Aorta (tissue), 5 donors: ENCODE measurements around the gene AMACR. TPM values are rescaled to one million over a fixed set of nuclear protein-coding genes. Genes with fewer than 3 reads are reported as not detected.
"Not testable (repeated sequence)": the region's sequence is repeated elsewhere in the genome, so short reads cannot be mapped to it uniquely, and the experiment has no call there.

Source experiments
- ATAC-seq: fragments of 200-7000 bp; cut with Tn5 transposase; one replicate; pipeline ENCODE4 v1.9.1; 2022; ENCODE audit warnings: moderate library complexity; ENCODE audit not compliant: low FRiP score
- DNase-seq, 2 donors: peaks; one replicate each; pipeline ENCODE4 v3.0.0-alpha.2; 2020
- H3K27ac ChIP-seq, 2 donors: one replicate each; pipeline ENCODE4 v1.5.1; 2013; ENCODE audit warnings: low read length in 2 of 2, mild to moderate bottlenecking in 2 of 2, moderate library complexity in 2 of 2, control low read depth in 1 of 2, inconsistent platforms in 1 of 2, low read depth in 1 of 2
- H3K27me3 ChIP-seq, 2 donors: one replicate each; pipeline ENCODE4 v1.6.1; 2013; ENCODE audit warnings: control low read depth in 1 of 2, low read length in 1 of 2, mild to moderate bottlenecking in 1 of 2, moderate library complexity in 1 of 2; ENCODE audit not compliant: insufficient read depth in 2 of 2, control insufficient read depth in 1 of 2
- H3K36me3 ChIP-seq, 2 donors: one replicate each; pipeline ENCODE4 v1.6.1; 2013; ENCODE audit warnings: control low read depth in 1 of 2, low read length in 1 of 2, mild to moderate bottlenecking in 1 of 2; ENCODE audit not compliant: insufficient read depth in 2 of 2, control insufficient read depth in 1 of 2
- H3K4me1 ChIP-seq, 2 donors: one replicate each; pipeline ENCODE4 v1.6.1; 2013; ENCODE audit warnings: low read length in 2 of 2, control low read depth in 1 of 2, mild to moderate bottlenecking in 1 of 2, moderate library complexity in 1 of 2; ENCODE audit not compliant: insufficient read depth in 2 of 2, control insufficient read depth in 1 of 2
- H3K4me3 ChIP-seq, 2 donors: one replicate each; pipeline ENCODE4 v1.5.1; 2013; ENCODE audit warnings: low read length in 2 of 2, control low read depth in 1 of 2, mild to moderate bottlenecking in 1 of 2
- H3K9me3 ChIP-seq: one replicate; pipeline ENCODE4 v1.6.1; 2013; ENCODE audit warnings: mild to moderate bottlenecking, low read length; ENCODE audit not compliant: control insufficient read depth
- WGBS, 2 donors: extraction: QIAGEN DNeasy Blood & Tissue Kit; methylation state at CpG; one replicate each; pipeline ENCODE4 v1.1.7; 2013; 5-methylcytosine and 5-hydroxymethylcytosine counted together
- intact Hi-C, 2 donors: fragments of 100-400 bp; cut with DNase I; formaldehyde crosslinking; loops; one replicate each; pipeline versions ENCODE4 v1.14.2 to v1.15.0; 2022
- polyA plus RNA-seq, 2 donors: library from polyadenylated mRNA; stranded (reverse); fragments of 200-250 nt; gene quantifications; one replicate each; pipeline ENCODE4 v1.2.3, GENCODE V29; 2013
- total RNA-seq, 2 donors: library from RNA; stranded (reverse); fragmentation: NEBNext Ultra II Directional; extraction: Animal tissue kit (Norgen Biotek cat#: 25700); gene quantifications; one replicate each; pipeline ENCODE4 v1.2.1, GENCODE V29; 2021
- donor health status: healthy with polysubstance abuse.
- donor health status: Bipolar disorder and iron deficiency.
- donor health status: DM: no; HTN: no; CAD: no.
- donor health status: DM: no; HTN: no; CAD: no.
- donor health status: DM: yes; HTN: yes; CAD: no.

The AMACR gene
- total and polyA plus RNA-seq, 4 donors = 5.0 to 11.4 (median 7.7) TPM

- no peak overlapping the region for H3K4me3 ChIP-seq
- peaks cover 6% of the 10 kb centered on the region for H3K9me3 ChIP-seq
- no peaks in the 10 kb centered on the region for H3K36me3 ChIP-seq
- no peaks in the 10 kb centered on the region for H3K27me3 ChIP-seq
- 55 to 63% methylated on average over 2 of the region's 2 CpGs for WGBS, 2 donors
- DNase-seq (no peak), ATAC-seq (no peak)
- H3K4me1 ChIP-seq = no peaks in the 10 kb centered on the region
- intact Hi-C loops = no loop called here
- H3K27ac ChIP-seq = no peak overlapping the region
Observed at GRCh38 chr5:33957577-33958150, 50.2 kb downstream of the AMACR start.

- H3K27ac ChIP-seq, intact Hi-C loops, H3K36me3 ChIP-seq, H3K27me3 ChIP-seq, ATAC-seq, DNase-seq, H3K4me3 ChIP-seq, H3K9me3 ChIP-seq, H3K4me1 ChIP-seq: not testable (repeated sequence)
- 77 to 93% methylated on average over 4 to 5 of the region's 5 CpGs for WGBS, 2 donors
Observed at GRCh38 chr5:33952175-33952574, 55.7 kb downstream of the AMACR start.

- no peaks in the 10 kb centered on the region for H3K36me3 ChIP-seq
- no peak overlapping the region for H3K27ac ChIP-seq
- no peak overlapping the region for H3K4me3 ChIP-seq
- 85 to 86% methylated on average over 12 of the region's 12 CpGs for WGBS, 2 donors
- H3K4me1 ChIP-seq = no peaks in the 10 kb centered on the region
- H3K9me3 ChIP-seq = peaks cover 3% of the 10 kb centered on the region
- intact Hi-C loops = no loop called here
- no peak for DNase-seq
- ATAC-seq = no peak
- no peaks in the 10 kb centered on the region for H3K27me3 ChIP-seq
Observed at GRCh38 chr5:33944543-33945132, 63.2 kb downstream of the AMACR start.

- DNase-seq (no peak), ATAC-seq (no peak)
- Histone ChIP-seq H3K27me3 (no peaks in the 10 kb centered on the region), H3K4me1 (no peaks in the 10 kb centered on the region), H3K9me3 (peaks cover 3% of the 10 kb centered on the region), H3K4me3 (no peak overlapping the region), H3K27ac (no peak overlapping the region), H3K36me3 (no peaks in the 10 kb centered on the region)
- intact Hi-C loops = no loop called here
- 86 to 87% methylated on average over 5 of the region's 5 CpGs for WGBS, 2 donors
Observed at GRCh38 chr5:33941090-33941489, 66.8 kb downstream of the AMACR start.

- WGBS, 2 donors = 73 to 76% methylated on average over 8 of the region's 8 CpGs
- Histone ChIP-seq H3K36me3 (no peaks in the 10 kb centered on the region), H3K27ac (no peak overlapping the region), H3K4me1 (no peaks in the 10 kb centered on the region), H3K4me3 (no peak overlapping the region), H3K27me3 (no peaks in the 10 kb centered on the region), H3K9me3 (peaks cover 3% of the 10 kb centered on the region)
- DNase-seq = no peak
- no peak for ATAC-seq
- intact Hi-C loops = loop anchor here (10.0 kb wide), 2 partner anchors 465 to 505 kb away; no protein-coding TSS in a partner anchor
Observed at GRCh38 chr5:33939556-33940262, 68.1 kb downstream of the AMACR start.

- H3K4me1 ChIP-seq = no peaks in the 10 kb centered on the region
- no peaks in the 10 kb centered on the region for H3K36me3 ChIP-seq
- H3K27me3 ChIP-seq = no peaks in the 10 kb centered on the region
- 17 to 20% methylated on average over 15 of the region's 15 CpGs for WGBS, 2 donors
- intact Hi-C loops = loop anchor here (10.0 kb wide), 2 partner anchors 464 to 504 kb away; no protein-coding TSS in a partner anchor
- no peak overlapping the region for H3K27ac ChIP-seq
- ATAC-seq (no peak), DNase-seq (no peak)
- H3K9me3 ChIP-seq = peaks cover 3% of the 10 kb centered on the region
- H3K4me3 ChIP-seq = no peak overlapping the region
Observed at GRCh38 chr5:33938881-33939280, 69.0 kb downstream of the AMACR start.

- H3K9me3 ChIP-seq = peaks cover 3% of the 10 kb centered on the region
- intact Hi-C loops = loop anchor here (10.0 kb wide), 2 partner anchors 464 to 504 kb away; no protein-coding TSS in a partner anchor
- no peak overlapping the region for H3K27ac ChIP-seq
- no peak overlapping the region for H3K4me3 ChIP-seq
- ATAC-seq (no peak), DNase-seq (no peak)
- 18 to 21% methylated on average over 14 of the region's 14 CpGs for WGBS, 2 donors
- H3K4me1 ChIP-seq = no peaks in the 10 kb centered on the region
- no peaks in the 10 kb centered on the region for H3K36me3 ChIP-seq
- no peaks in the 10 kb centered on the region for H3K27me3 ChIP-seq
Observed at GRCh38 chr5:33938507-33938796, 69.4 kb downstream of the AMACR start.

GRCh38 chr5:33937707-33938506 lies 69.9 kb downstream of the AMACR start:
- DNase-seq (no peak), ATAC-seq (no peak)
- Histone ChIP-seq H3K27ac (no peak overlapping the region), H3K9me3 (peaks cover 3% of the 10 kb centered on the region), H3K4me3 (no peak overlapping the region), H3K27me3 (no peaks in the 10 kb centered on the region), H3K4me1 (no peaks in the 10 kb centered on the region), H3K36me3 (no peaks in the 10 kb centered on the region)
- intact Hi-C loops = loop anchor here (10.0 kb wide), 2 partner anchors 463 to 503 kb away; no protein-coding TSS in a partner anchor
- WGBS, 2 donors = 19 to 26% methylated on average over 54 of the region's 54 CpGs
